ENCODE measurements around the gene PPP1R12B. TPM values are rescaled to one million over a fixed set of nuclear protein-coding genes. Genes with fewer than 3 reads are reported as not detected.
A peak's percentile ranks its signal among the peaks of the same experiment; 100 is the strongest.
"Not testable (repeated sequence)": the region's sequence is repeated elsewhere in the genome, so short reads cannot be mapped to it uniquely, and the experiment has no call there.

Gene PPP1R12B
- total RNA-seq, 1 donor from 2014 or later = 44.9 TPM

- Mint-ChIP-seq H3K4me1 (ENCODE audit: low read depth) (peaks cover 2% of the 10 kb centered on the region), H3K4me3 (ENCODE audit: low read depth) (no peak overlapping the region), H3K9me3 (ENCODE audit: low read depth) (no peaks in the 10 kb centered on the region), H3K27ac (no peak overlapping the region), H3K27me3 (no peaks in the 10 kb centered on the region), H3K36me3 (ENCODE audit: insufficient read depth) (peaks cover 5% of the 10 kb centered on the region)
- no peak for DNase-seq (ENCODE audit: low spot score, unreplicated experiment)
- TF ChIP-seq CTCF (IDR thresholded peaks at IDR 0.05; ENCODE audit: unreplicated experiment) = no peak
Measured at GRCh38 chr1:202516434-202516877, 168.0 kb downstream of the PPP1R12B start.

GRCh38 chr1:202517146-202517545, 168.6 kb downstream of the PPP1R12B start:
- H3K27ac Mint-ChIP-seq; H3K4me1 Mint-ChIP-seq (ENCODE audit: low read depth); H3K4me3 Mint-ChIP-seq (ENCODE audit: low read depth); DNase-seq (ENCODE audit: low spot score, unreplicated experiment); H3K36me3 Mint-ChIP-seq (ENCODE audit: insufficient read depth); H3K9me3 Mint-ChIP-seq (ENCODE audit: low read depth); H3K27me3 Mint-ChIP-seq: not testable (repeated sequence)

GRCh38 chr1:202518180-202518579, 169.7 kb downstream of the PPP1R12B start:
- not testable (repeated sequence) for H3K27me3 Mint-ChIP-seq; H3K9me3 Mint-ChIP-seq (ENCODE audit: low read depth); H3K27ac Mint-ChIP-seq; H3K36me3 Mint-ChIP-seq (ENCODE audit: insufficient read depth); H3K4me1 Mint-ChIP-seq (ENCODE audit: low read depth); DNase-seq (ENCODE audit: low spot score, unreplicated experiment); H3K4me3 Mint-ChIP-seq (ENCODE audit: low read depth)

GRCh38 chr1:202518905-202519304, 170.4 kb downstream of the PPP1R12B start:
- H3K4me1 Mint-ChIP-seq (ENCODE audit: low read depth); H3K27me3 Mint-ChIP-seq; DNase-seq (ENCODE audit: low spot score, unreplicated experiment); H3K4me3 Mint-ChIP-seq (ENCODE audit: low read depth); H3K36me3 Mint-ChIP-seq (ENCODE audit: insufficient read depth); H3K27ac Mint-ChIP-seq; H3K9me3 Mint-ChIP-seq (ENCODE audit: low read depth): not testable (repeated sequence)

GRCh38 chr1:202520129-202520856, 171.8 kb downstream of the PPP1R12B start:
- not testable (repeated sequence) for H3K9me3 Mint-ChIP-seq (ENCODE audit: low read depth); H3K27ac Mint-ChIP-seq; H3K4me3 Mint-ChIP-seq (ENCODE audit: low read depth); H3K27me3 Mint-ChIP-seq; H3K36me3 Mint-ChIP-seq (ENCODE audit: insufficient read depth); DNase-seq (ENCODE audit: low spot score, unreplicated experiment)
- H3K4me1 Mint-ChIP-seq (ENCODE audit: low read depth) = peaks cover 12% of the 10 kb centered on the region

GRCh38 chr1:202520857-202521216, 172.3 kb downstream of the PPP1R12B start:
- not testable (repeated sequence) for H3K9me3 Mint-ChIP-seq (ENCODE audit: low read depth); H3K36me3 Mint-ChIP-seq (ENCODE audit: insufficient read depth); H3K4me3 Mint-ChIP-seq (ENCODE audit: low read depth)

GRCh38 chr1:202521484-202521883, 173.0 kb downstream of the PPP1R12B start:
- H3K9me3 Mint-ChIP-seq (ENCODE audit: low read depth); H3K36me3 Mint-ChIP-seq (ENCODE audit: insufficient read depth); H3K27ac Mint-ChIP-seq; DNase-seq (ENCODE audit: low spot score, unreplicated experiment); H3K4me3 Mint-ChIP-seq (ENCODE audit: low read depth); H3K27me3 Mint-ChIP-seq: not testable (repeated sequence)
- H3K4me1 Mint-ChIP-seq (ENCODE audit: low read depth) = peaks cover 15% of the 10 kb centered on the region

More at GRCh38 chr1:202520857-202521216, 172.3 kb downstream of the PPP1R12B start:
- DNase-seq (ENCODE audit: low spot score, unreplicated experiment); H3K27ac Mint-ChIP-seq; H3K27me3 Mint-ChIP-seq: not testable (repeated sequence)
- peaks cover 13% of the 10 kb centered on the region for H3K4me1 Mint-ChIP-seq (ENCODE audit: low read depth)

GRCh38 chr1:202521886-202522285, 173.4 kb downstream of the PPP1R12B start:
- Mint-ChIP-seq H3K4me3 (ENCODE audit: low read depth) (no peak overlapping the region), H3K9me3 (ENCODE audit: low read depth) (peaks cover 3% of the 10 kb centered on the region), H3K27ac (no peak overlapping the region), H3K4me1 (ENCODE audit: low read depth) (peaks cover 15% of the 10 kb centered on the region), H3K36me3 (ENCODE audit: insufficient read depth) (peaks cover 8% of the 10 kb centered on the region), H3K27me3 (no peaks in the 10 kb centered on the region)
- DNase-seq (ENCODE audit: low spot score, unreplicated experiment) = no peak
- TF ChIP-seq CTCF (IDR thresholded peaks at IDR 0.05; ENCODE audit: unreplicated experiment) = no peak

- not testable (repeated sequence) for DNase-seq (ENCODE audit: low spot score, unreplicated experiment); H3K27ac Mint-ChIP-seq; H3K27me3 Mint-ChIP-seq; H3K4me3 Mint-ChIP-seq (ENCODE audit: low read depth); H3K9me3 Mint-ChIP-seq (ENCODE audit: low read depth); H3K36me3 Mint-ChIP-seq (ENCODE audit: insufficient read depth)
- H3K4me1 Mint-ChIP-seq (ENCODE audit: low read depth) = peaks cover 21% of the 10 kb centered on the region
Measured at GRCh38 chr1:202526056-202526455, 177.6 kb downstream of the PPP1R12B start.

GRCh38 chr1:202528096-202528722, 179.7 kb downstream of the PPP1R12B start:
- H3K27ac Mint-ChIP-seq; H3K27me3 Mint-ChIP-seq; DNase-seq (ENCODE audit: low spot score, unreplicated experiment); H3K9me3 Mint-ChIP-seq (ENCODE audit: low read depth); H3K4me3 Mint-ChIP-seq (ENCODE audit: low read depth); H3K36me3 Mint-ChIP-seq (ENCODE audit: insufficient read depth): not testable (repeated sequence)
- H3K4me1 Mint-ChIP-seq (ENCODE audit: low read depth) = peaks cover 27% of the 10 kb centered on the region

GRCh38 chr1:202530686-202531085, 182.2 kb downstream of the PPP1R12B start:
- not testable (repeated sequence) for DNase-seq (ENCODE audit: low spot score, unreplicated experiment); H3K9me3 Mint-ChIP-seq (ENCODE audit: low read depth); H3K27me3 Mint-ChIP-seq; H3K4me3 Mint-ChIP-seq (ENCODE audit: low read depth); H3K36me3 Mint-ChIP-seq (ENCODE audit: insufficient read depth)
- Mint-ChIP-seq H3K4me1 (ENCODE audit: low read depth) (peaks cover 35% of the 10 kb centered on the region), H3K27ac (peak overlapping the region; percentile 63)

All from progenitor cell of endocrine pancreas (in vitro differentiated cells).